K562 (cell line): Measurements from ENCODE around the gene TMED10. TPM values are rescaled to one million over a fixed set of nuclear protein-coding genes. Genes with fewer than 3 reads are reported as not detected.

Experiments
- ATAC-seq: fragments of 200-7000 bp; cut with Tn5 transposase; 3 replicates; pipeline ENCODE4 v1.9.1; 2020; ENCODE audit warnings: moderate library complexity
- BruUV-seq: library from RNA; stranded (reverse); fragments of 400-500 nt; replicated peaks from 2 replicates; lab custom pipeline; 2021; lab: Mats Ljungman, UMichigan
- CTCF ChIA-PET: fragments of 300-600 bp; formaldehyde crosslinking; extraction: SDS; loops from one replicate; lab custom pipeline; 2021; ENCODE audit warnings: low intra/inter-chr PET ratio; lab: Yijun Ruan, JAX
- POLR2A ChIA-PET: fragments of 300-600, 350-650 bp; sonication (Branson Sonifier 250); formaldehyde crosslinking; extraction: SDS; loops from one replicate; lab custom pipeline; 2021; ENCODE audit warnings: antibody characterized with exemption, inconsistent platforms; lab: Yijun Ruan, JAX
- DNase-seq, 4 experiments: peaks; one replicate each; pipeline versions ENCODE4 v3.0.0 to v3.0.0-alpha.2; 2011 to 2018; ENCODE audit warnings: low spot score in 3 of 4, mixed read lengths in 3 of 4; ENCODE audit errors: extremely low read depth in 1 of 4
- FAIRE-seq: peaks from 2 replicates; lab custom pipeline; 2011; peaks lifted over from hg19 to GRCh38; lab: Jason Lieb, UNC
- H2AFZ ChIP-seq: 2 replicates; pipeline ENCODE4 v1.6.0; 2011; ENCODE audit warnings: low read depth, low read length, control low read depth, inconsistent platforms
- H3K27ac ChIP-seq: fragments of 200-600 bp; 3 replicates; pipeline ENCODE4 v1.8.0; 2011; ENCODE audit warnings: low read depth, mild to moderate bottlenecking, control low read depth, inconsistent platforms, low read length, moderate library complexity, mixed read lengths; ENCODE audit errors: extremely low read depth
- H3K27me3 ChIP-seq, 2 experiments: fragments of 300-600 bp in 1 of 2; 2 replicates in 1 of 2; 3 replicates in 1 of 2; pipeline versions ENCODE4 v1.6.0 to v1.8.0; 2011; ENCODE audit warnings: inconsistent platforms in 2 of 2, low read length in 2 of 2, mild to moderate bottlenecking in 1 of 2, mixed read lengths in 1 of 2, moderate library complexity in 1 of 2; ENCODE audit not compliant: control insufficient read depth in 2 of 2, insufficient read depth in 2 of 2
- H3K36me3 ChIP-seq: fragments of 300-600 bp; 3 replicates; pipeline ENCODE4 v1.8.0; 2011; ENCODE audit warnings: mild to moderate bottlenecking, low read length, inconsistent platforms; ENCODE audit not compliant: control insufficient read depth, insufficient read depth
- H3K4me1 ChIP-seq, 2 experiments: fragments of 200-600 bp in 1 of 2; replicated peaks in 1 of 2; 2 replicates in 1 of 2; 3 replicates in 1 of 2; pipeline versions ENCODE4 v1.5.1 to v1.8.0; 2011; ENCODE audit warnings: inconsistent platforms in 2 of 2, low read length in 2 of 2, mild to moderate bottlenecking in 1 of 2, mixed read lengths in 1 of 2, moderate library complexity in 1 of 2; ENCODE audit not compliant: control insufficient read depth in 2 of 2, insufficient read depth in 2 of 2
- H3K4me2 ChIP-seq: 2 replicates; pipeline ENCODE4 v1.6.1; 2011; ENCODE audit warnings: low read length, control low read depth, inconsistent platforms, mixed read lengths; ENCODE audit not compliant: insufficient read depth
- H3K4me3 ChIP-seq: fragments of 200-600 bp; sonication (generic), shearing (Covaris generic); 2 replicates; pipeline ENCODE4 v1.5.1; 2016; ENCODE audit warnings: control low read depth, inconsistent platforms
- H3K79me2 ChIP-seq: fragments of 200-600 bp; 3 replicates; pipeline ENCODE4 v1.8.0; 2011; ENCODE audit warnings: low read length, inconsistent platforms; ENCODE audit not compliant: control insufficient read depth, insufficient read depth
- H3K9ac ChIP-seq, 2 experiments: 2 replicates each; pipeline versions ENCODE4 v1.6.0 to v1.6.1; 2011; ENCODE audit warnings: low read depth in 2 of 2, low read length in 2 of 2, control low read depth in 1 of 2, inconsistent platforms in 1 of 2, mild to moderate bottlenecking in 1 of 2, mixed read lengths in 1 of 2; ENCODE audit not compliant: insufficient read depth in 1 of 2
- H3K9me1 ChIP-seq: one replicate; pipeline ENCODE4 v1.6.0; 2011; ENCODE audit warnings: inconsistent platforms, mild to moderate bottlenecking, low read length, moderate library complexity; ENCODE audit not compliant: control insufficient read depth, insufficient read depth
- H3K9me3 ChIP-seq: replicated peaks from 2 replicates; pipeline ENCODE4 v1.5.1; 2011; ENCODE audit warnings: low read depth, low read length, inconsistent platforms; ENCODE audit not compliant: control insufficient read depth, insufficient read depth
- H4K20me1 ChIP-seq: replicated peaks from 2 replicates; pipeline ENCODE4 v1.6.1; 2011; ENCODE audit warnings: low read length, inconsistent platforms, mixed read lengths; ENCODE audit not compliant: control insufficient read depth, insufficient read depth
- ADNP ChIP-seq: fragments of 200-800 bp; sonication (Bioruptor generic); IDR thresholded peaks from 2 replicates; pipeline ENCODE4 v1.6.1; 2016; ENCODE audit warnings: missing genetic modification characterization, missing compliant biosample characterization
- BCOR ChIP-seq: fragments of 450-650 bp; IDR thresholded peaks from 2 replicates; pipeline ENCODE4 v1.6.1; 2016
- CEBPB ChIP-seq: fragments of 450-650 bp; IDR thresholded peaks from 2 replicates; pipeline ENCODE4 v1.6.1; 2016; ENCODE audit warnings: missing genetic modification characterization, missing compliant biosample characterization
- FOSL1 ChIP-seq: fragments of 200-800 bp; sonication (Bioruptor generic); conservative IDR thresholded peaks from 2 replicates; pipeline ENCODE4 v1.6.1; 2016; ENCODE audit warnings: missing genetic modification characterization, missing compliant biosample characterization
- HDAC3 ChIP-seq: fragments of 450-650 bp; IDR thresholded peaks from 2 replicates; pipeline ENCODE4 v1.6.1; 2018; ENCODE audit warnings: borderline replicate concordance, mild to moderate bottlenecking, moderate library complexity; ENCODE audit not compliant: partially characterized antibody
- HIVEP1 ChIP-seq: fragments of 250-450 bp; sonication (Bioruptor Pico); IDR thresholded peaks from 2 replicates; pipeline ENCODE4 v1.4.0; 2020; ENCODE audit warnings: mild to moderate bottlenecking
- KDM1A ChIP-seq, 2 experiments: fragments of 450-650 bp; IDR thresholded peaks; 2 replicates each; pipeline ENCODE4 v1.6.1; 2016; ENCODE audit warnings: mild to moderate bottlenecking in 2 of 2
- MYBL2 ChIP-seq, 2 experiments: fragments of 450-650 bp in 1 of 2; sonication (generic) in 1 of 2; formaldehyde crosslinking in 1 of 2; IDR thresholded peaks; 2 replicates each; pipeline versions ENCODE4 v1.6.1 to v1.8.1; 2017 to 2022; ENCODE audit warnings: borderline replicate concordance in 1 of 2, inconsistent platforms in 1 of 2, low read depth in 1 of 2, mild to moderate bottlenecking in 1 of 2, missing genetic modification reagents in 1 of 2, moderate library complexity in 1 of 2
- PHF8 ChIP-seq: fragments of 200-600 bp; sonication (generic); IDR thresholded peaks from 2 replicates; pipeline ENCODE4 v1.6.1; 2012; ENCODE audit warnings: mixed run types, mild to moderate bottlenecking, inconsistent platforms, low read length, moderate library complexity, borderline replicate concordance
- PRMT5 ChIP-seq: sonication (generic); formaldehyde crosslinking; IDR thresholded peaks from 2 replicates; pipeline ENCODE4 v1.5.0; 2020; ENCODE audit warnings: missing genetic modification reagents
- RBM25 ChIP-seq: fragments of 200-400 bp; formaldehyde crosslinking; IDR thresholded peaks from 2 replicates; pipeline ENCODE4 v1.6.1; 2018; ENCODE audit warnings: low read length, low read depth, moderate library complexity; ENCODE audit not compliant: severe bottlenecking
- SMARCA5 ChIP-seq: fragments of 450-650 bp; IDR thresholded peaks from 2 replicates; pipeline ENCODE4 v1.6.1; 2016
- SRSF1 ChIP-seq: fragments of 200-400 bp; formaldehyde crosslinking; IDR thresholded peaks from 2 replicates; pipeline ENCODE4 v1.6.1; 2017; ENCODE audit warnings: mild to moderate bottlenecking, low read depth, low read length, moderate library complexity
- TBP ChIP-seq: optimal IDR thresholded peaks from 2 replicates; pipeline ENCODE3; 2011; ENCODE audit warnings: low read depth, low read length, improper control_type of control experiment
- TRIM28 ChIP-seq: fragments of 450-650 bp; IDR thresholded peaks from 2 replicates; pipeline ENCODE4 v1.6.1; 2017
- ZBTB7A ChIP-seq: IDR thresholded peaks from 2 replicates; pipeline ENCODE4 v1.6.1; 2011; ENCODE audit warnings: low read depth, mild to moderate bottlenecking, low read length, moderate library complexity, borderline replicate concordance; ENCODE audit not compliant: control insufficient read depth
- ZNF24 ChIP-seq: fragments of 450-650 bp; IDR thresholded peaks from 2 replicates; pipeline ENCODE4 v1.6.1; 2016
- ZNF583 ChIP-seq: fragments of 250-450 bp; sonication (Bioruptor Pico); IDR thresholded peaks from 2 replicates; pipeline ENCODE4 v1.4.0; 2020
- WGBS: fragments of 100-300 bp; shearing (Covaris generic); methylation state at CpG from one replicate; pipeline ENCODE4 v1.1.6; 2016; ENCODE audit warnings: low coverage, mixed read lengths; ENCODE audit not compliant: insufficient coverage; ENCODE audit errors: missing lambda C conversion rate; 5-methylcytosine and 5-hydroxymethylcytosine counted together
- in situ Hi-C: fragments of 300-500 bp; cut with MboI; formaldehyde crosslinking; loops from 4 replicates; pipeline ENCODE4 v1.15.0; 2018; ENCODE audit warnings: inconsistent platforms, mixed read lengths
- intact Hi-C: fragments of 100-400 bp; cut with micrococcal nuclease; formaldehyde crosslinking; loops from 2 replicates; pipeline ENCODE4 v1.14.2; 2022
- polyA plus RNA-seq, 8 experiments: library from polyadenylated mRNA; depleted of rRNA in 4 of 8; stranded (reverse) in 5 of 8; unstranded in 3 of 8; fragments of >200 nt; fragmentation: Nextera tagmentation in 2 of 8; fragmentation: Illumina TruSeq in 1 of 8; extraction: Ambion mirVana in 2 of 8; extraction: Trizol in 1 of 8; gene quantifications; 2 replicates each; pipeline versions ENCODE4 v1.2.1 to v1.2.3, GENCODE V29; 2011 to 2014; ENCODE audit warnings: inconsistent platforms in 1 of 8, missing spikeins in 1 of 8
- total RNA-seq, 7 experiments: library from RNA; depleted of rRNA in 6 of 7; stranded (reverse); fragments of >200 nt in 6 of 7; fragmentation: Illumina TruSeq in 2 of 7; extraction: Trizol in 2 of 7; gene quantifications; 2 replicates each; pipeline versions ENCODE4 v1.2.1 to v1.2.3, GENCODE V29; 2011 to 2021; ENCODE audit warnings: low replicate concordance in 1 of 7
- TF ChIP-seq, protein P1 (sequence below): IDR thresholded peaks from 2 replicates; pipeline ENCODE4 v1.6.1; 2016; ENCODE audit warnings: missing genetic modification characterization, missing compliant biosample characterization
- TF ChIP-seq, protein P2 (sequence below): fragments of 150-350 bp; IDR thresholded peaks from 2 replicates; pipeline ENCODE4 v1.6.1; 2014; ENCODE audit warnings: low read depth, mild to moderate bottlenecking, low read length, borderline replicate concordance

Gene TMED10
- total and polyA plus RNA-seq, 9 of the 15 experiments (the other 6 are each of a cell fraction or from before 2014, with no cell fraction given), result 62.2 to 233 (median 124) TPM

DNA sequence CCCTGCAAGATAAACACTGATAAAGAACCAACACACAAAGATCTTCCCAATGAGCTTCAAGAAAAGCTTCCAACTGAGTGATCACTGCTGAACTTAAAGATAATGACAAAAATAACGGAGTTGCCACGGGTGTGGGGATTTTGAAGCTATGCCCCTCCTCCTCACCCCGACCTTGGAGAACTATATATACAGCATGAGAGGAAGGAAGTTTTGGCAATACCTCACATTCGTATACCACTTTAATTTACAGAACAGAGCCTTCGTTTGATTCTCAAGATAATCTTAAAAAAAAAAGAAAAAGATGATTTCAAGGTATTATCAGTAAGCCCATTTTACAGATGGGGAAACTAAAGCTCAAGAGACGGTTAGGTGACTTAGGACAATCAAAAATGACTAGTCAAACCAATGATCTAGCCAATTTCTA lies 50.3 kb downstream of the TMED10 start:
- H3K4me1 ChIP-seq, result peaks cover 11 to 14% of the 10 kb centered on the region in 2 experiments
- DNase-seq (peak in 2 of 4 experiments; percentile 17 to 22), FAIRE-seq (no peak), ATAC-seq (no peak)
- H3K4me3 ChIP-seq, result peak overlapping the region; percentile 73
- H3K4me2 ChIP-seq, result peak overlapping the region; percentile 98
- 2% methylated on average over 6 of the region's 6 CpGs for WGBS
- peaks cover 8% of the 10 kb centered on the region; the same call in 2 of the 3 replicates for H3K36me3 ChIP-seq
- peaks cover 34% of the 10 kb centered on the region for H3K79me2 ChIP-seq
- no peaks in the 10 kb centered on the region for H4K20me1 ChIP-seq
- no TSS peak for BruUV-seq
- intact Hi-C loops (loop anchor here (5.0 kb wide), 1 partner anchor 361 kb away; no protein-coding TSS in a partner anchor), in situ Hi-C loops (loop anchor here (25.0 kb wide), 1 partner anchor 536 kb away; the partner anchor contains the start of genes ERG28 and TTLL5)
- POLR2A ChIA-PET, result interaction anchor here (0.6 to 1.8 kb wide), 8 partner anchors 8 to 1364 kb away, joined by 3 to 7 read pairs (median 4); no protein-coding TSS in a partner anchor
- TF ChIP-seq ADNP (peak; percentile 84), PRMT5 (CRISPR knock-in tag) (no peak), KDM1A (IDR thresholded peaks at IDR 0.05) (peak in 1 of 2 experiments; percentile 56; a peak in 2 of 4 replicates), TRIM28 (no peak), FOSL1 (tag) (peak; percentile 2; the same call in 1 of the 2 replicates), ZNF583 (CRISPR knock-in tag) (no peak), SRSF1 (no peak), PHF8 (no peak), CEBPB (tag) (no peak), SMARCA5 (peak; percentile 40; the same call in 1 of the 2 replicates), HDAC3 (no peak), TBP (peak; percentile 41), MYBL2 (IDR thresholded peaks at IDR 0.05; ENCODE audit: low read depth) (no peak), MYBL2 (CRISPR knock-in tag; IDR thresholded peaks at IDR 0.05; ENCODE audit: borderline replicate concordance) (no peak), ZNF24 (peak; percentile 31; the same call in 1 of the 2 replicates), BCOR (peak; percentile 84), HIVEP1 (no peak), ZBTB7A (no peak), RBM25 (peak; percentile 74)
- TF ChIP-seq, protein P1, sequence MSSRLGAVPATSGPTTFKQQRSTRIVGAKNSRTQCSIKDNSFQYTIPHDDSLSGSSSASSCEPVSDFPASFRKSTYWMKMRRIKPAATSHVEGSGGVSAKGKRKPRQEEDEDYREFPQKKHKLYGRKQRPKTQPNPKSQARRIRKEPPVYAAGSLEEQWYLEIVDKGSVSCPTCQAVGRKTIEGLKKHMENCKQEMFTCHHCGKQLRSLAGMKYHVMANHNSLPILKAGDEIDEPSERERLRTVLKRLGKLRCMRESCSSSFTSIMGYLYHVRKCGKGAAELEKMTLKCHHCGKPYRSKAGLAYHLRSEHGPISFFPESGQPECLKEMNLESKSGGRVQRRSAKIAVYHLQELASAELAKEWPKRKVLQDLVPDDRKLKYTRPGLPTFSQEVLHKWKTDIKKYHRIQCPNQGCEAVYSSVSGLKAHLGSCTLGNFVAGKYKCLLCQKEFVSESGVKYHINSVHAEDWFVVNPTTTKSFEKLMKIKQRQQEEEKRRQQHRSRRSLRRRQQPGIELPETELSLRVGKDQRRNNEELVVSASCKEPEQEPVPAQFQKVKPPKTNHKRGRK (tag), result no peak
- TF ChIP-seq, protein P2, sequence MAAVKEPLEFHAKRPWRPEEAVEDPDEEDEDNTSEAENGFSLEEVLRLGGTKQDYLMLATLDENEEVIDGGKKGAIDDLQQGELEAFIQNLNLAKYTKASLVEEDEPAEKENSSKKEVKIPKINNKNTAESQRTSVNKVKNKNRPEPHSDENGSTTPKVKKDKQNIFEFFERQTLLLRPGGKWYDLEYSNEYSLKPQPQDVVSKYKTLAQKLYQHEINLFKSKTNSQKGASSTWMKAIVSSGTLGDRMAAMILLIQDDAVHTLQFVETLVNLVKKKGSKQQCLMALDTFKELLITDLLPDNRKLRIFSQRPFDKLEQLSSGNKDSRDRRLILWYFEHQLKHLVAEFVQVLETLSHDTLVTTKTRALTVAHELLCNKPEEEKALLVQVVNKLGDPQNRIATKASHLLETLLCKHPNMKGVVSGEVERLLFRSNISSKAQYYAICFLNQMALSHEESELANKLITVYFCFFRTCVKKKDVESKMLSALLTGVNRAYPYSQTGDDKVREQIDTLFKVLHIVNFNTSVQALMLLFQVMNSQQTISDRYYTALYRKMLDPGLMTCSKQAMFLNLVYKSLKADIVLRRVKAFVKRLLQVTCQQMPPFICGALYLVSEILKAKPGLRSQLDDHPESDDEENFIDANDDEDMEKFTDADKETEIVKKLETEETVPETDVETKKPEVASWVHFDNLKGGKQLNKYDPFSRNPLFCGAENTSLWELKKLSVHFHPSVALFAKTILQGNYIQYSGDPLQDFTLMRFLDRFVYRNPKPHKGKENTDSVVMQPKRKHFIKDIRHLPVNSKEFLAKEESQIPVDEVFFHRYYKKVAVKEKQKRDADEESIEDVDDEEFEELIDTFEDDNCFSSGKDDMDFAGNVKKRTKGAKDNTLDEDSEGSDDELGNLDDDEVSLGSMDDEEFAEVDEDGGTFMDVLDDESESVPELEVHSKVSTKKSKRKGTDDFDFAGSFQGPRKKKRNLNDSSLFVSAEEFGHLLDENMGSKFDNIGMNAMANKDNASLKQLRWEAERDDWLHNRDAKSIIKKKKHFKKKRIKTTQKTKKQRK, result no peak
- H3K9me3 ChIP-seq, result no peaks in the 10 kb centered on the region
- CTCF ChIA-PET, result no interaction called here
- no peaks in the 10 kb centered on the region for H3K27me3 ChIP-seq
- peak overlapping the region; percentile 95 for H2AFZ ChIP-seq
- no peaks in the 10 kb centered on the region for H3K9me1 ChIP-seq
- peak overlapping the region; percentile 93 to 96 for H3K9ac ChIP-seq
- peak overlapping the region; percentile 98 for H3K27ac ChIP-seq
